ENCODE data around the gene AUTS2.

GRCh38 chr7:69624435-69625230, 26.4 kb downstream of the AUTS2 start:
- no peak for TF ChIP-seq GATA2 (IDR thresholded peaks at IDR 0.05; ENCODE audit: low read depth, low read length)
- TF ChIP-seq GATA3 (IDR thresholded peaks at IDR 0.05; ENCODE audit: low read depth, low read length), result no peak
